Head of caudate nucleus (tissue), 42 donors: ENCODE results near the gene ZNF385D.

ENCODE experiments used
- DNase-seq, 42 donors: peaks; one replicate each; pipeline versions ENCODE4 v3.0.0 to v3.0.0-alpha.2; 2020 to 2021; ENCODE audit warnings: mixed read lengths in 7 of 42
- intact Hi-C: fragments of 100-400 bp; cut with DNase I; formaldehyde crosslinking; loops from one replicate; pipeline ENCODE4 v1.15.0; 2022

The ZNF385D gene

DNA sequence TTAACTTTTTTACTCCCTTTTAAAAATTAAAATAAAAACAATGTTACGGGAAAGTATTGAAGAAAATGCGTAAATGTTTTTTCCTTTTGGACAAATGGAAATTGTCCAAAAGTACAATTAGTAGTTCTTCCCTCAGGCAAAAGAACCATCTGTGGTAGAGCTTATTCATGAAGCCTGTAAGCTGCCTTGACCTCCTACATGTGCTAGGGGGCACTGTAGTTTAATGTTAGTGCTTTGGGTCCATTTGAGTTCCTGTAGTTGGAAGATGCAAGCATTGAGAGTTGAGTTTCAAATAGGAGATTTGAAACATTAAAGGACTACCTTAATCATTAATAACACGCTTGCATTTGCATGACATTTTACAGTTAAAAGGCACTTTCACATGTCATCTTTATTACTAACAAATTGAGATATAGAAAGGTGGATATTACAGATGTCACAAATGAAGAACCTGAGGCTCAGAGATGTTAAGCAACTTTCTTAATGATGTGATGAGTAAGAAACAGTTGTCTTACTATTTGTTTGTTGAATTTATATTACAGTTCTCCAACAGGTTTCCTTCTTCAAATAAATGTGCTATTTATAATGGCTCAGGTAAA lies 1.8 kb upstream of the ZNF385D start:
- intact Hi-C loops: no loop called here
- peak in 11 of 42 donors; percentile 14 to 52 (median 22) for DNase-seq

DNA sequence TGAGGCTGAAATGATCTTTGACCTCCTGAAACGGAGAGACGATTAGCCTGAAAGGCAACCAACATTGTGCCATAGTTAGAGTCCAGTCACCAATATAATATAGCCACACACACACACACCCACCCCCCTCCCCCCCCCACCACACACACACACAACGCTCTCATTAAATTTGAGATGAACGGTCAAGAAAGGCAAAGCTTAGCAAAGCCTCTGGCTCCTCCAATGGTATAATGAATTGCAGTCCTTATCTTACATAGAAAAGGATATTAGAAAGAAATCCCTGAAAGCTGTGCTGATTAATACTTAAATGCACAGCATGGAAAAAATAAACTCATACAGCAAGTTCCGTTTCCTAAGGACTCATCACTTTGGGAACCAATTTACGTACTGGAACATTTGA lies 876 bp upstream of the ZNF385D start:
- DNase-seq: no peak
- intact Hi-C loops: no loop called here

DNA sequence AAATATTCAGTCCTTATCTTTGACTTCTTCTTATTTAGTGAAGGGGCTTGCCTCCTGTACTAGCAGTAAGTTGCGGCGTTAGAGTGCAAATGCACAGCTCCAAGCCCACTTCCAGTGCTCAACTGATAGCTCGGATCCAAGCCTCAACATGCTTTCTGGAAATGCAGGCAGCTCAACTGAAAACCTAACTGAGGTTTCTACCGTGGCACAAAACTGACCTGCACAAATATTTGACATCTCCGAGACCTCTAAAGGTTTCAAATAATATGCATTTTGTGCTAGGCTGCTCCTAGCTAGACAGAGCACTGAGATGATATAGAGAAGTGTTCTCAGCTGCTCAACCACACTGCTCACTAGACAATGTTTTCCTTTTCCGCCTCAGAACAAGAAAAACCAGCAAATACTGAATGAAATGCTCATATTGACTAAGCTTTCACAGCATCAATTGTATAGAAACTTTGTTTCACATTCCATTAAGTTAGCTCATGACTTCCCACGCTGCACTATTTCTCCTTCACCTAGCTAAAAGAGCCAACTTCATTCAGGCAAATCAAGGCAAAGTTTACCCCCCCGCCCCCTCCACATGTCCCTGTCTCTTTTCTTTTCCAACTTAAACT lies 822 bp downstream of the ZNF385D start:
- intact Hi-C loops: no loop called here
- DNase-seq: peak in 19 of 42 donors; percentile 2 to 50 (median 15)

GRCh38 chr3:21747966-21748555 lies 2.9 kb downstream of the ZNF385D start:
- intact Hi-C loops: no loop called here
- no peak for DNase-seq

DNA sequence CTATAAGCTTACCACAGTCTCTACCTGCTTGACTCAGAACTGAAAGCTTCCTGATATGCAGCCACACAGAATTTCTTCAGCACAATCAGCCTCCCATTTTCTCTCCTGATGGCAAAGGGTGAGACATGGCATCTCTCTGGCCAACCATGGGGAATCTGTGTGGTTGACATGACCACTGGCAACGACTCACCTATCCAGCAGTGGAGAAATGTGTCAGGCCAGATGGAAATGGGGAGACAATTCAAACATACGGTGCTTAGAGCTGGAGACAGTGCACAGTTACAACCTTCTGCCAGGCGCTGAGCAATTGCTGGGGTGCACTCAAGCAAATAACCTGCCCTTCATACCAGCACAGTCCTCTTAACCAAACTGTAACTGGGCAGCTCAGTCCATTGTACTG lies 3.6 kb downstream of the ZNF385D start:
- intact Hi-C loops: no loop called here
- no peak for DNase-seq

DNA sequence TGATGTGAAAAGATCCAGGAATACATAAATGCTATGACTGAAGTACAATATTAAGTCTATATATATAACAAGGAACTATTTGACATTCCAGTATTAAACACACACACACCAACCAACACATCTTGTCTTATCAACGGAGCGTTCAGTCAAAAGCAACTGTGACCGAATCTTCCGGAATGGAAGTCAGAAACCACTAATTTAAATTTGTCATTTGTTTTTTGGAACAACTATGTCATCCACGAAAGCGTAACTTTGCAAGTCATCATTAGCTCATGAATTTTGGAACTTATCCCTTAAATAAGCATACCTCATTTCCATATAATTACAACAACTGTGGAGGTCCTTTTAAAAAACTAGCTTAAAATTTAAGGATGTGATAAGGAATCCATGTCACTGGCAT lies 5.0 kb downstream of the ZNF385D start:
- DNase-seq: no peak
- intact Hi-C loops: no loop called here

GRCh38 chr3:21744793-21745192 lies 6.2 kb downstream of the ZNF385D start:
- intact Hi-C loops: no loop called here
- no peak for DNase-seq

DNA sequence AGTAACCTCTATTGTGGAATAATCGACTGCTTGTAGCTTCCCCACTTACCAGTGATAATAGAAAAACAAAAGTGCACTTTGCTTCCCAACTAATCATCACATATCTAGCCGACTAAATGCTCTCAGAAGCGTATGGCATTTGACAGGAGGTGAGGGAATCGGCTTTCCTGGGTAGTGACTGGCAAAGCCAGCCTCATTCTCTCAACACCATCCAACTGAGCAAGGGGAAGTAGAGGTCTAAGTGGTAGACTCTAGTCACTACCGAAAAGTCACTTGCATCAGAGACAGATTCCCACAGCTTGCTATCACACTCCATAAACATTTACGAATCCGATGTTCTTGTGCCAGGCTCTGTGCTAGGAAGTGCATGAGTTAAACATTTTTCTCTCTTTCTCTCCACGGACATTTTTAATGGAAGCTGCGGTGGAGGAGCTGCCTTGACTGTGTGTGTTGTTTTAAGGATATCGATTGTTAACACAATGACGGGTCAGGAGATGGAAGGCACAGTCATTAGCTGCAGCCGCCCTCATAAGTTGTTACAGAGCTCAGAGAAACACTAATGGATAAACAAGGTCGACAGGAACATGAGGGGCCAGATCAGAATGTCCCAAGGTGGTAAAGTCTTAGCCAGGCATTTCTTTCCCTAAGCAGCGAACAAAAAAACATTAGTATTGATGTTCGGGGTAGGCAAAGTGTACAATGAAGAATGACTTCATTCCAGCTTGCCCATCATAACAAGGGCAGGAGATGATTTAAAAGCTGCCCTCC lies 11.9 kb downstream of the ZNF385D start:
- intact Hi-C loops: no loop called here

DNA sequence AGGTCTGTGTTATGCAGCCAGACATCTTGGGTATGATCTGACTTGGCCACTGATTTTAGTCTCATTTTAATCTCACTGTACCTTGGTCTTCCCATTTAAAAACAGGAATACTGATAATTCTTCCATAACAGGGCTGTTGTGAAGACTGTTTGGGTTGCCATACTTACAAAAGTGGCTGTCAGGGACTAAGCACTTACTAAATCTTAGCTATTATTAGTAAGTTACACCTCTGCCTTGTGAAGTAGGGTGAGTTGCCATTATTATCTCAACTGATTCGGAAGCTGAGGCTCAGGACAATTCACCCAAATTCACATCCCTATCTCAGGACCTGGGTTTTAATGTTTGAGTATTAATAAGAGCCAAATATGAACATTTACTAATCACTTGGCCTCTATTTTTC lies 12.7 kb downstream of the ZNF385D start:
- intact Hi-C loops: no loop called here

More for the DNA sequence above, 11.9 kb downstream of the ZNF385D start:
- no peak for DNase-seq

GRCh38 chr3:21734746-21735145 lies 16.3 kb downstream of the ZNF385D start:
- no peak for DNase-seq
- intact Hi-C loops: no loop called here

More for the DNA sequence above, 12.7 kb downstream of the ZNF385D start:
- no peak for DNase-seq

DNA sequence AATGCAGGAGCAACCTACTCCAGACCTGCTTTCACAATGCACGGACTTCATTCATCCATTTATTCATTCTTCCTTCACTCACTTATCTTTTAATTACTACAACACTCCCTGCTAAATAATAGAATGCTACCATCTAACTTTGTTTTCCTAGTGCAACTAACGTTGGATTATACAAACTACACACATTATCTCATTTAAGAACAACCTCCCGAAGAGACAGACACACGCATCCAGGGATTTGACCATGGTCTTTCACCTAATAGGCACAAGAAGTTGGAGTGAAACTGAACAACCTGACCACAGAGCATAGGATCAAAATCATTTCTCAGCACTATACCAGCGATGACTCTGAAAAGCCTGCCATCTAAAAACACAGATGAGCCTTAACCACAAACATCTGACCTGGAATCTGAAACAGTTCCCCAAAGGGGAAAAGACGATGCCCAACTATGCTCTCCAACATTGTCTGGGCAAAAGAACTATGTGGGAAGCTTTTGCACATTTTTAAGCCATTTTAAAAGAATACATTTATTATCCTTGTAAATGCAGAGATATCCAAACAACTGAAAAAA lies 21.0 kb downstream of the ZNF385D start:
- DNase-seq: no peak
- intact Hi-C loops: no loop called here

DNA sequence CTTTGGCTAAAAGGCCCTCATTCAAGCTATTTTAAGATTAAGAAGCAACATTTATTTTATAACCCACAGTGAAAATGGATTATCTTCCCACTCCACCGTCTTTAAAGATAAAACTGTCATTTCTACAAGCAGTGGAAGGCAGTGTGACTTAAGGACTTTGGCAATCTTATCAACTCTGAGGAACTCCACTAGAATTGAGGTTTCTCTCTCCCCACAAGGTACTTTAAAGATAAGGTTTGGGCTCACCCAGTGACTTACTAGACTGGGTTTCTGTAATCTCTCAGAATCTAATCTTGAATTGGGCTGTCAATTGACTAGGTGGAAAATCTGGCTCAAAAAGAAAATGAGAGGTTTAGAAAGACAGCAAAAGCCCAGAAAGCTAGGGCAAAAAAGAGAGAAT lies 21.7 kb downstream of the ZNF385D start:
- intact Hi-C loops: no loop called here
- no peak for DNase-seq

DNA sequence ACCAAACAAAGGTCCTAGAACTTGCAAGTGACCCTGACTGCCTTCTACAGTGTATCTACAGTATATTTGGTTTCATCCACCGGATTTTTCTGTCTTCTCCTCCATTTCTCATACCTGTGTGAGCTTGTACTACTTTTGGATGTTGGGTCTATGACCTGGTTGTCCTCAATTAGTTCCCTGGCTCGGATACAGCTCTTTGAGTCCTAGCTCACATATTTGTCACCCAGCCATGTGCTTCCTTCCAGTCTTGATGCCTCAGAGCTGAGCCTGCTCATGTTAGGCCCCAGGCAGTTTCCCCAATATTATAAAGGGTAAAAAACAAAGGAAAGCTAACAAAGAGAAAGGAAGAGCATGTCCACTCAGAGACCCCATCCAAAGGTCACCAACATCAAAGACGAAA lies 28.2 kb downstream of the ZNF385D start:
- intact Hi-C loops: no loop called here
- DNase-seq: no peak

DNA sequence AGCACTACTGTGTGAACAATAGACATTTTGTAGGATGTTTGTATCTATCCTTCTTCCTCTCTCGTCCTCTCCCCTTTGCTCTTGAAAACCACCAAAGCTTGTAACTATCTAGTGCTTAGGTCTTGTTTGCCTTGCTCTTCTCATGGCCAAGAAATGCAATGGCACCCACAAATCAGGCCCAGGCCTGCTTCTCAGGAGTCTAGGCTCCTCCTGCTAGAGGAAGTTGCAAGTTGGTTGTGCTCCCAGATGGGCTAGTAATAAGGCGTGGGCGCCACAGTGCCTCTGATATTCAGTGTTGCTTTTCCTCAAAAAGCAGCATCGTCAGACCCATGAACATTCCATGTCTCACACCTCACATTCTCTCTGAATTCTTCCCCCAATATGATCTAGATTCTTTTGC lies 28.7 kb downstream of the ZNF385D start:
- intact Hi-C loops: no loop called here
- no peak for DNase-seq

GRCh38 chr3:21718943-21719591 lies 31.9 kb downstream of the ZNF385D start:
- intact Hi-C loops: no loop called here
- no peak for DNase-seq

DNA sequence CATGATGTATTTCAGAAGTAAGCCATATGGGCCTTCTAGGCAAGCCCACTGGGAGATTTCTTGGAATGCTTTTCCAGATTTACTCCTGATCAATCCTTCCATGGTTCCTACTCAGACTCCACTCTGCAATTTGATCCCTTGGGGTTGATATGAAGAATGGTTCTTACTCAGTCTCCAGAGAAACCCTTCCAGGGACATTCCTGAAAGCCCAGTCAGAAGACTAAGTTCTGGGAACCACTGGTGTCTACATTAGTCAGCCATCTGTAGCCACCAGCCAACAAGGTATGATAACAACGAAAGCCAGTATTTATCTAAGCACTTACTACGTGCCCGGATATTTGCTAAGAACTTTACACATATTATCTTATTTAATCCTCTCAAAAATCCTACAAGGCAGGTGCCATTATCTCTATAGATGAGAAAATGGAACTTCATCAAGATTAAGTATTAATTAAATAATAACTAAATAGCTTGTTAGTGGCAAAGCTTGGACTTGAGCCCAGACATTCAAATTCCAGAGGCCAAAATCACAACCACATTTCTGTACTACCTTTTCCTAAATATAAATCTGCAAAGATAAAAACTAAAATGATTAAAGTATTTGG lies 32.7 kb downstream of the ZNF385D start:
- intact Hi-C loops: no loop called here
- DNase-seq: no peak

DNA sequence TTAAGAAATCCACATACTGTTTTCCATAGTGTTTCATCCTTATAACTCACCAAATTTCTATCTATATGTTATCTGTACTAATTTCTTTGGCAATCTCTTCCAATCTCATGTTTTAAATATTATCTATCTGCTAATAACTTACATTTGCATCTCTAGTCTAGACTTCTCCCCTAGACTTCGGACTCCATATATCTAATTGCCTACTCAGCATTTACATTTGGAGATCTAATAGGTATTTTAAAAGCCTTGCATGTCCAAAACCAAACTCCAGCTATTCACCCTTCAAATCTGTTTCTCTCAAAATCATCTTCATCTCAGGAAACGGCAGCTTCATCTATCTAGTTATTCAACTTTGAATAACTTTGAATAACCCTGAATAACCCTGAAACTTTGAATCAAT lies 35.3 kb downstream of the ZNF385D start:
- no peak for DNase-seq
- intact Hi-C loops: no loop called here

DNA sequence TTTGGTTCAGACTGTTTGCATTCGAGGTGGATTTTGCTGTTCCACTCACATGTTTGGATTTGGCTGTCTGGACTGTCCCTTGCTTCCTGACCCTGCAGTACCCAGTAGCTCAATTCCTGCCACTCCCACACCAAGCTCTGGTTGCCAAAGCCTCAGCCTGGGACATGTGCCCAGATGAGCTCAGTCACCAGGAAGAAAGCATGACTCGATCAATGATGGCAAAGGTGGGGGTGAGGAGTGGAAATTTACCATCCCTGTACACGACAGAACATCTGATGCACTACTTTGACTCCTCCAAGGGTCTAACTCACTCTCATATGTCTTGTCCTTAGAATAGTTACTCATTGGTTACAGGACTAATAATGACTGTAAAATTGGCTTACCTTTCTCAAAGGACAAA lies 45.2 kb downstream of the ZNF385D start:
- DNase-seq: peak in 24 of 42 donors; percentile 1 to 61 (median 16)

DNA sequence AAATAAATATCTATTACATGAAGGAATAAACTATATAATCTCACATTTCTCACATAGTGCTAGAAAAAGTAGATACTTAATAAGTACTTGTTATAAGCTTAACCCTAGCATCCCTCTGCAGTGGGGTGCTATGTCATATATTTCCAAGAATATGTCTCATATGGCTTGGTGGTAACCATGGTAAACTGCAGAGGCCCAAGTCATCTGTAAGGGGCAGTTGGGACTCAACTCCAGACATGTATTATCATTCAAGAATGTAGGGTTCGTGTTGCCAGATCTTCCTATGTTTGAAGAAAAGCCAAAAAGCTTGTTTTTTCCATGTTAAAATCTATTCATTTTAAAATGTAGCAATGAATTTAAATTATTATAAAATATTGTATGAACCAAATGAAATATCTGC lies 46.2 kb downstream of the ZNF385D start:
- no peak for DNase-seq
- intact Hi-C loops: no loop called here

More for the DNA sequence above, 45.2 kb downstream of the ZNF385D start:
- intact Hi-C loops: no loop called here
